ENCODE results near the gene ADARB1.

DNA sequence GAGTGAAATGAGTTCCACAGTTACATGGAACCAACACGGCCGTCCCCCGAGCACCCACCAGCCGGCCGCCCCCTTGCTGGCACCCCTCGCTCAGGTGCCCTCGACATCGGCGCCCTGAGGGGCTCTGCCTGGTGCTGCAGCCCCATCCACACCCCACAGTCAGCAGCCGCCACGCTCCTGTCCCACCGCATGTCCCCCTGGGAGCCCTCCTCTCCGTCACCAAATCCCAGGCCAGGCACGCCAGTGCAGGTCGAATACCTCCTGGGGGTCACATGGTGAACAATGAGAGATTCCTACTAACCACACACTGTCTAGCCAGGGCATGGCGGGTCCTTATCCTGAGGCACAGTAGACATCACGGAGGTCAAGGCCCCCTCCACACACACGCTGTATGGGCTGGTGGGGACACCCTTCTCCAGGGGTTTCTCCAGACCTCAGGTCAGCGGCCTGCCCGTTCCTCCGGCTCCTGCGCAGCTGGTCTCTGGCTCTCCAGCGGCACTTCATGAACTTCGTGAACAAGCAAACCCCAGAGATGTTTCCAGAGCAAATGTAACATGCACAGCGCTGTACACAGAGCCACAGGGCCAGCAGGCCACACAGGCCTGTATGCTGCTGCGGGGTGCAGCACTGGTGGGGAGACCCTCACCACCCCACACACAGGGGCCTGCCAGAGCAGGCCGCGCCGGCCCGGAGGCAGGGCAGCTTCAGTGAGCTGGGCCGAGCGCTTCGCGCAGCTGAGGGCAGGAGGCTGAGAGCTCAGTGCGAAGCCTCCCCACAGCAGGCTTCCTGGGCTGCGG, 191.5 kb downstream of the ADARB1 start:
- TF ChIP-seq EP300 (IDR thresholded peaks at IDR 0.05) (no peak), POLR2A (IDR thresholded peaks at IDR 0.05) (no peak)
- TF ChIP-seq, protein P1, sequence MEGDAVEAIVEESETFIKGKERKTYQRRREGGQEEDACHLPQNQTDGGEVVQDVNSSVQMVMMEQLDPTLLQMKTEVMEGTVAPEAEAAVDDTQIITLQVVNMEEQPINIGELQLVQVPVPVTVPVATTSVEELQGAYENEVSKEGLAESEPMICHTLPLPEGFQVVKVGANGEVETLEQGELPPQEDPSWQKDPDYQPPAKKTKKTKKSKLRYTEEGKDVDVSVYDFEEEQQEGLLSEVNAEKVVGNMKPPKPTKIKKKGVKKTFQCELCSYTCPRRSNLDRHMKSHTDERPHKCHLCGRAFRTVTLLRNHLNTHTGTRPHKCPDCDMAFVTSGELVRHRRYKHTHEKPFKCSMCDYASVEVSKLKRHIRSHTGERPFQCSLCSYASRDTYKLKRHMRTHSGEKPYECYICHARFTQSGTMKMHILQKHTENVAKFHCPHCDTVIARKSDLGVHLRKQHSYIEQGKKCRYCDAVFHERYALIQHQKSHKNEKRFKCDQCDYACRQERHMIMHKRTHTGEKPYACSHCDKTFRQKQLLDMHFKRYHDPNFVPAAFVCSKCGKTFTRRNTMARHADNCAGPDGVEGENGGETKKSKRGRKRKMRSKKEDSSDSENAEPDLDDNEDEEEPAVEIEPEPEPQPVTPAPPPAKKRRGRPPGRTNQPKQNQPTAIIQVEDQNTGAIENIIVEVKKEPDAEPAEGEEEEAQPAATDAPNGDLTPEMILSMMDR (IDR thresholded peaks at IDR 0.05): no peak

Measured in tibial nerve (tissue), 4 donors.